GM23248 (cell line): ENCODE measurements around the gene NKX1-1. TPM values are rescaled to one million over a fixed set of nuclear protein-coding genes. Genes with fewer than 3 reads are reported as not detected.

Experiments
- DNase-seq: peaks from one replicate; pipeline ENCODE4 v3.0.0-alpha.2; 2015
- H2AFZ ChIP-seq: fragments of 200-600 bp; sonication (generic); 2 replicates; pipeline ENCODE4 v1.6.1; 2016; ENCODE audit warnings: antibody characterized with exemption
- H3F3A ChIP-seq: fragments of 200-600 bp; sonication (generic); 2 replicates; pipeline ENCODE4 v1.6.1; 2016; ENCODE audit warnings: mild to moderate bottlenecking, antibody characterized with exemption, mixed run types; ENCODE audit not compliant: insufficient read depth
- H3K27ac ChIP-seq: fragments of 200-600 bp; sonication (generic); 2 replicates; pipeline ENCODE4 v1.5.1; 2016; ENCODE audit warnings: mild to moderate bottlenecking
- H3K27me3 ChIP-seq: fragments of 200-600 bp; sonication (generic); replicated peaks from 2 replicates; pipeline ENCODE4 v1.6.1; 2016; ENCODE audit warnings: mild to moderate bottlenecking; ENCODE audit not compliant: insufficient read depth
- H3K36me3 ChIP-seq: fragments of 200-600 bp; sonication (generic); 2 replicates; pipeline ENCODE4 v1.6.1; 2016; ENCODE audit warnings: low read depth, mild to moderate bottlenecking
- H3K4me1 ChIP-seq: fragments of 200-600 bp; sonication (generic); 2 replicates; pipeline ENCODE4 v1.6.1; 2016; ENCODE audit warnings: mild to moderate bottlenecking; ENCODE audit not compliant: insufficient read depth
- H3K4me2 ChIP-seq: fragments of 200-600 bp; sonication (generic); one replicate; pipeline ENCODE4 v1.6.1; 2016; ENCODE audit warnings: mild to moderate bottlenecking; ENCODE audit not compliant: unreplicated experiment
- H3K4me3 ChIP-seq: fragments of 200-600 bp; sonication (generic); 2 replicates; pipeline ENCODE4 v1.5.1; 2016; ENCODE audit warnings: mild to moderate bottlenecking
- H3K79me2 ChIP-seq: fragments of 200-600 bp; sonication (generic); 2 replicates; pipeline ENCODE4 v1.6.1; 2016; ENCODE audit warnings: mild to moderate bottlenecking; ENCODE audit not compliant: insufficient read depth
- H3K9ac ChIP-seq: fragments of 200-600 bp; sonication (generic); 2 replicates; pipeline ENCODE4 v1.6.1; 2016; ENCODE audit warnings: mild to moderate bottlenecking
- H3K9me2 ChIP-seq: fragments of 200-600 bp; sonication (generic); 2 replicates; pipeline ENCODE4 v1.6.1; 2016; ENCODE audit warnings: mixed run types, mild to moderate bottlenecking, moderate library complexity; ENCODE audit not compliant: insufficient read depth
- H3K9me3 ChIP-seq: fragments of 200-600 bp; sonication (generic); one replicate; pipeline ENCODE4 v1.6.1; 2017; ENCODE audit warnings: low read depth
- H4K20me1 ChIP-seq: fragments of 200-600 bp; sonication (generic); 2 replicates; pipeline ENCODE4 v1.6.0; 2016; ENCODE audit not compliant: insufficient read depth
- EZH2 ChIP-seq: fragments of 200-600 bp; sonication (generic); IDR thresholded peaks from 2 replicates; pipeline ENCODE4 v1.6.1; 2018; ENCODE audit warnings: antibody characterized with exemption, mild to moderate bottlenecking; ENCODE audit not compliant: insufficient read depth, poor library complexity, severe bottlenecking
- EZH2phosphoT487 ChIP-seq: fragments of 200-600 bp; sonication (generic); IDR thresholded peaks from 2 replicates; pipeline ENCODE4 v1.6.1; 2018; ENCODE audit warnings: antibody characterized with exemption, moderate library complexity, mild to moderate bottlenecking, low read depth; ENCODE audit not compliant: insufficient read depth
- WGBS, 2 experiments: methylation state at CpG; one replicate each; pipeline ENCODE4 v1.1.6; 2015 to 2017; ENCODE audit warnings: low lambda C conversion rate in 2 of 2, low coverage in 1 of 2; ENCODE audit errors: missing lambda C conversion rate in 2 of 2; 5-methylcytosine and 5-hydroxymethylcytosine counted together
- in situ Hi-C: fragments of 300-500 bp; cut with MboI; formaldehyde crosslinking; loops from 2 replicates; pipeline ENCODE4 v1.15.0; 2020
- polyA plus RNA-seq: library from polyadenylated mRNA; unstranded; fragments of >200 nt; fragmentation: Nextera tagmentation; extraction: Ambion mirVana; gene quantifications from 2 replicates; pipeline ENCODE4 v1.2.1, GENCODE V29; 2016
- total RNA-seq: library from RNA; depleted of rRNA; stranded (reverse); fragments of >200 nt; shearing (Covaris generic); gene quantifications from 2 replicates; pipeline ENCODE4 v1.2.3, GENCODE V29; 2014

The NKX1-1 gene
- total and polyA plus RNA-seq, 2 experiments from 2014 or later: not detected

DNA sequence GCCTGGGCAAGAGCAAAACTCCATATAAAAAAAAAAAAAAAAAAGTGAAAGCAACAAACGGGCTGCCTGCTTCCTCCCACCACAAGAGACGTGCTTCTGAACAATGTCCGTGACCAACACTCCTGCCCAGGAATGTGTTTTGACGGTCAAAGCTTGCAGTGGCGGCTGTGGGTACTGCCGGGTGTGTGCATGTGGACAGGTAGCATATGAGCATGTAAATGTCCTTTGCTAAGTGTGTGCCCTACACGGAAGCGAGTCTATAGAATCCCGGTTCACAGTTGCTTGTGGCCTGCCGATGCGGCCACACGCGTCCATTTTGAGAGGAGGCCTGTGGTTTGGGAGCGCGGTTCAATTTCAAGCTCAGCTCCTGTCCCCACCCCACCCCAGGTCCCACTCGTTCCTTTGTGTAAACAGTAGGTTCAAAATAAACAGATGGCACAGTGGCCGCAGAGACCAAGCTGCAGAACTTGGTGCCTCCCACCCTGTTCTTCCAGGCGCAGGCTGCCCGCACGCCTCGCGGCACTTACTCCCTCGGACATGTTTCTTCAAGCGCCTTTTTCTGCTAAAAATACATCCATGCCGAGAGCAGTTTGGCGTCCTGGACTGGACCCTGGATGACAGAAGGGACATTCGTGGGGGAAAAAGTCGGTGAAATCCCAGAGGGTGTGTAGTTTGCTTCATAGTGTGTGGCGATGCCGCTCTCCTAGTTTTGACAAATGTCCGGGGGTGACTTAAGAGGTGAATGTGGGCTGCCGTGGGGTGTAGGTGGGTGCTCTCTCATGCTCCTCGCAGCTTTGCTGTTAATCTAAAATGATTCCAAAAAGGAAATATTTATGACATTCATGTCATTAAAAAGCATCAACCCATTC lies 11.5 kb upstream of the NKX1-1 start:
- H2AFZ ChIP-seq: no peak overlapping the region
- H3K79me2 ChIP-seq: no peaks in the 10 kb centered on the region
- H3K4me2 ChIP-seq: no peak overlapping the region
- in situ Hi-C loops: no loop called here
- H3K9me3 ChIP-seq: no peaks in the 10 kb centered on the region
- H3K9ac ChIP-seq: no peak overlapping the region
- TF ChIP-seq EZH2phosphoT487: no peak
- no peak for TF ChIP-seq EZH2
- H3F3A ChIP-seq: no peaks in the 10 kb centered on the region
- H3K36me3 ChIP-seq: no peaks in the 10 kb centered on the region
- no peak for DNase-seq
- H3K4me1 ChIP-seq: no peaks in the 10 kb centered on the region
- H3K27ac ChIP-seq: no peak overlapping the region
- WGBS, 2 experiments: 68 to 71% methylated on average over 33 of the region's 33 CpGs
- peaks cover 37% of the 10 kb centered on the region for H3K27me3 ChIP-seq
- no peaks in the 10 kb centered on the region for H4K20me1 ChIP-seq
- H3K4me3 ChIP-seq: no peak overlapping the region
- no peaks in the 10 kb centered on the region for H3K9me2 ChIP-seq

DNA sequence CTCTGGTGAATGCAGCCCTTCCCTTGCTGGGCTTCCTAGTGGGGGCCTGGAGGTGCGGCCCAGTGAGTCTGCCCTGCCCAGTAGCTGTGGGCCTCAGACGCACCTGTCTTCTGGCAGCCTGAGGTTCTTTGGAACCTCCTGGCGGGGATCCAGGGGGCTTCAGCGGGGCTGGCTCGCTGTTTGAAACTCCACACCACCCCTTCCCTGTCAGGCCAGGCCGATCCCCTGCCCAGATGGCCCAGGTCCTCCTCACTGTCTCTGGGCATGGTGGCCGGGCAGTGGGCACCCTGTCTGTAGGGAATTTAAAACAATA lies 10.7 kb upstream of the NKX1-1 start:
- in situ Hi-C loops: no loop called here
- H3K9ac ChIP-seq: no peak overlapping the region
- TF ChIP-seq EZH2: no peak
- TF ChIP-seq EZH2phosphoT487: no peak
- H3K36me3 ChIP-seq: no peaks in the 10 kb centered on the region
- no peak overlapping the region for H3K27ac ChIP-seq
- no peaks in the 10 kb centered on the region for H3K4me1 ChIP-seq
- no peaks in the 10 kb centered on the region for H3K9me3 ChIP-seq
- H3K4me2 ChIP-seq: no peak overlapping the region
- no peak overlapping the region for H2AFZ ChIP-seq
- no peaks in the 10 kb centered on the region for H4K20me1 ChIP-seq
- no peaks in the 10 kb centered on the region for H3K9me2 ChIP-seq
- no peaks in the 10 kb centered on the region for H3F3A ChIP-seq
- DNase-seq: no peak
- H3K79me2 ChIP-seq: no peaks in the 10 kb centered on the region
- peaks cover 28% of the 10 kb centered on the region for H3K27me3 ChIP-seq
- 28 to 37% methylated on average over 7 of the region's 7 CpGs for WGBS, 2 experiments
- no peak overlapping the region for H3K4me3 ChIP-seq

DNA sequence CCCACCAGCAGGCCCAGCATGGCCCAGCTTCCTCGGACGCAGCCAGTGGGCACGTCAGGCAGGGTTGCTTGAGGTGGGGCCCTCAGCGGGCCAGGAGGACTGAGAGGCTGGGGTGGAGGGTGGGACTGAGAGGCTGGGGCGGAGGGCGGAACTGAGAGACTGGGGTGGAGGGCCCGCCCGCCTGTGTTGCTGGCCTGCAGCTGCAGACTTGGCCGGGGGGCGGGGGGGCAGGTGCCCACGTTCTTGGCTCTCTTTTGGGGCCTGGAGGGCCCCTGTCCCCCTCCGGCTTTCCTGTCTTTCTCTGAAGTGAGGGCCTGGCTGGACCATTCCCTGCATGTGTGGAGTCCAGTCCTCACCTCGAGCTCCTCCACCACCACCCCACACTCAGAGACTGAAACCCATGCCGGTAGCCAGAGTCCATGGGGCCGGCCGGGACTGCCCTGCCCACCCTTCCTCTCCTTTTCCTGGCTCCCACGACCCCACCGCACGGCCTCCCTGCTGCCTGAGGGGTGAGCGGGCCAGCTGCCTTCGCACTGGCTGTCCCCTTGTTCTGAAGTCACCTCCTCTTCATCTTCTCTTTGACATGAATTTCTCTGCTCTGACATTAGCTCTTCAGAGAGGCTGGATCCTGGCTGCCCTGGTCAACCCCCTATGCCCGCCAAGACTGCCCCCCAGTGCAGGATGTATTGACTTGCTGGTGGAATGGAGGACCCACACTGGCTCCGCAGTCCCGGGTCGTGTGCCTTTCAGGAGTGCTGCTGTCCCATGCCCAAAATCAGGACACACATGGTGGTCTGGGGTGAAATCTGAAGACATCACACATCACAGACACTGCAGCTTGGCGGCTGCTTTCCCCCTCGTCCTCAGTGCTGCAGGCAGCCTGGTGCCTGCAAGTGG lies 10.1 kb upstream of the NKX1-1 start:
- no peak overlapping the region for H3K4me3 ChIP-seq
- H3K79me2 ChIP-seq: no peaks in the 10 kb centered on the region
- no peaks in the 10 kb centered on the region for H3K36me3 ChIP-seq
- no peak overlapping the region for H3K27ac ChIP-seq
- no peak for DNase-seq
- H3F3A ChIP-seq: no peaks in the 10 kb centered on the region
- no peak for TF ChIP-seq EZH2phosphoT487
- H3K4me1 ChIP-seq: no peaks in the 10 kb centered on the region
- H2AFZ ChIP-seq: no peak overlapping the region
- H3K27me3 ChIP-seq: peaks cover 26% of the 10 kb centered on the region
- no peaks in the 10 kb centered on the region for H3K9me2 ChIP-seq
- no peaks in the 10 kb centered on the region for H3K9me3 ChIP-seq
- H3K9ac ChIP-seq: no peak overlapping the region
- 40 to 46% methylated on average over 18 to 27 of the region's 27 CpGs for WGBS, 2 experiments
- in situ Hi-C loops: no loop called here
- H4K20me1 ChIP-seq: no peaks in the 10 kb centered on the region
- H3K4me2 ChIP-seq: no peak overlapping the region

DNA sequence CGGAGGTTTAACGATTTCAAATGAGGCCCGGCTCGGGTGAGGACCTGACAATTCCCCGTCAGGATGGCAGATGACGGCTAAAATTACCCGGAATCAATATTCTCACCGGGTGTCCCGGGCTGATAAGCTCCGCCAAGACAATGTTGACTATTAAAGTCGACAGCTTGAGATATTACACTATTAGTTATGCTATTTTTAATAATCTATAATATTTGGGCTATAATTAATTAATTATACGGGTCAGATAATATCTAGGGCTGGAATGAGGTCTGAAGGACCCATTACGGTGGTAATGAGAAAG lies 9.4 kb upstream of the NKX1-1 start:
- TF ChIP-seq EZH2phosphoT487 (no peak), EZH2 (no peak)
- no peaks in the 10 kb centered on the region for H3K9me3 ChIP-seq
- H3F3A ChIP-seq: no peaks in the 10 kb centered on the region
- no peak overlapping the region for H3K4me3 ChIP-seq
- WGBS, 2 experiments: 61 to 62% methylated on average over 13 of the region's 13 CpGs
- H3K79me2 ChIP-seq: no peaks in the 10 kb centered on the region
- no peak overlapping the region for H2AFZ ChIP-seq
- H3K27me3 ChIP-seq: peaks cover 21% of the 10 kb centered on the region
- no peak overlapping the region for H3K9ac ChIP-seq
- no peaks in the 10 kb centered on the region for H4K20me1 ChIP-seq
- DNase-seq: no peak
- no peaks in the 10 kb centered on the region for H3K4me1 ChIP-seq
- H3K27ac ChIP-seq: no peak overlapping the region
- in situ Hi-C loops: no loop called here
- no peaks in the 10 kb centered on the region for H3K9me2 ChIP-seq
- no peak overlapping the region for H3K4me2 ChIP-seq
- no peaks in the 10 kb centered on the region for H3K36me3 ChIP-seq
